Bronchial epithelial cell (primary cell): ENCODE data around the gene MTLN. TPM values are rescaled to one million over a fixed set of nuclear protein-coding genes. Genes with fewer than 3 reads are reported as not detected.
"Not testable (repeated sequence)": the region's sequence is repeated elsewhere in the genome, so short reads cannot be mapped to it uniquely, and the experiment has no call there.

Experiments used
- DNase-seq: peaks from one replicate; pipeline ENCODE4 v3.0.0-alpha.2; 2010; ENCODE audit warnings: low read depth
- FAIRE-seq: peaks from 2 replicates; lab custom pipeline; 2011; peaks lifted over from hg19 to GRCh38; lab: Jason Lieb, UNC
- H3K27me3 ChIP-seq: 2 replicates; pipeline ENCODE4 v1.5.1; 2011; ENCODE audit warnings: low read length; ENCODE audit not compliant: control insufficient read depth, insufficient read depth
- H3K36me3 ChIP-seq: 2 replicates; pipeline ENCODE4 v1.5.1; 2011; ENCODE audit warnings: low read length; ENCODE audit not compliant: control insufficient read depth, insufficient read depth
- H3K4me3 ChIP-seq: 2 replicates; pipeline ENCODE4 v1.5.1; 2011; ENCODE audit warnings: mild to moderate bottlenecking, low read depth, low read length, control low read depth
- CTCF ChIP-seq: IDR thresholded peaks from 2 replicates; pipeline ENCODE4 v1.5.1; 2011; ENCODE audit warnings: mild to moderate bottlenecking, moderate library complexity, low read length, control low read depth, inconsistent platforms; ENCODE audit not compliant: insufficient read depth, severe bottlenecking
- total RNA-seq: library from RNA; depleted of rRNA; stranded (reverse); fragments of >200 nt; gene quantifications from 2 replicates; pipeline ENCODE4 v1.2.1, GENCODE V29; 2014

The MTLN gene
- total RNA-seq, 1 donor from 2014 or later, result 43.7 TPM

- FAIRE-seq, result no peak
- no peak for TF ChIP-seq CTCF
- Histone ChIP-seq H3K4me3 (no peak overlapping the region), H3K36me3 (no peaks in the 10 kb centered on the region), H3K27me3 (no peaks in the 10 kb centered on the region)
- DNase-seq, result no peak
Observed at GRCh38 chr2:110215566-110216158, 3.3 kb upstream of the MTLN start.

GRCh38 chr2:110215091-110215490 lies 2.7 kb upstream of the MTLN start:
- FAIRE-seq (no peak), DNase-seq (no peak)
- H3K27me3 ChIP-seq, result no peaks in the 10 kb centered on the region
- TF ChIP-seq CTCF, result no peak
- H3K4me3 ChIP-seq, result no peak overlapping the region
- no peaks in the 10 kb centered on the region for H3K36me3 ChIP-seq

- not testable (repeated sequence) for H3K27me3 ChIP-seq, FAIRE-seq, H3K36me3 ChIP-seq, H3K4me3 ChIP-seq, DNase-seq
Observed at GRCh38 chr2:110213522-110213921, 1.2 kb upstream of the MTLN start.

- DNase-seq, result peak; percentile 67
- no peak for FAIRE-seq
Observed at GRCh38 chr2:110205660-110206455, 6.5 kb downstream of the MTLN start.

GRCh38 chr2:110204408-110205385 lies 7.7 kb downstream of the MTLN start, which contains the start of gene NPHP1:
TSS of gene NPHP1 (minus strand) at chr2:110205013. CDS start at chr2:110204968, 45 bp downstream.
- FAIRE-seq (no peak), DNase-seq (peak; percentile 65)
- H3K4me3 ChIP-seq, result peak within 1 kb of the TSS; percentile 77

More at GRCh38 chr2:110205660-110206455, 6.5 kb downstream of the MTLN start:
- TF ChIP-seq CTCF, result no peak
- no peaks in the 10 kb centered on the region for H3K27me3 ChIP-seq
- no peak overlapping the region for H3K4me3 ChIP-seq
- H3K36me3 ChIP-seq, result no peaks in the 10 kb centered on the region

More at GRCh38 chr2:110204408-110205385, 7.7 kb downstream of the MTLN start, which contains the start of gene NPHP1:
- TF ChIP-seq CTCF, result no peak
- Histone ChIP-seq H3K36me3 (no peaks in the 10 kb centered on the region), H3K27me3 (no peaks in the 10 kb centered on the region)
